HG03575 (cell line): Measurements from ENCODE around the gene INTS7.
"Not testable (repeated sequence)": the region's sequence is repeated elsewhere in the genome, so short reads cannot be mapped to it uniquely, and the experiment has no call there.

ENCODE experiments used
- ATAC-seq: cut with Tn5 transposase; IDR thresholded peaks from one replicate; pipeline ENCODE4 v1.9.1; 2021; ENCODE audit not compliant: unreplicated experiment, insufficient number of reproducible peaks, low FRiP score; ENCODE audit errors: extremely low read depth

The INTS7 gene

GRCh38 chr1:212039622-212040021, 4.3 kb upstream of the INTS7 start:
- no peak for ATAC-seq

GRCh38 chr1:212037900-212038299, 2.5 kb upstream of the INTS7 start:
- ATAC-seq = no peak

- ATAC-seq = no peak
Observed at GRCh38 chr1:212035835-212036605, 663 bp upstream of the INTS7 start.

- ATAC-seq = peak; percentile 0
Observed at GRCh38 chr1:212034516-212035122, 738 bp downstream of the INTS7 start.

GRCh38 chr1:212030936-212031528, 4.3 kb downstream of the INTS7 start:
- no peak for ATAC-seq

GRCh38 chr1:212027727-212028126, 7.6 kb downstream of the INTS7 start:
- ATAC-seq = not testable (repeated sequence)

- no peak for ATAC-seq
Observed at GRCh38 chr1:212024469-212025149, 10.7 kb downstream of the INTS7 start.

GRCh38 chr1:212022908-212023307, 12.4 kb downstream of the INTS7 start:
- ATAC-seq = not testable (repeated sequence)

- no peak for ATAC-seq
Observed at GRCh38 chr1:212021563-212021962, 13.8 kb downstream of the INTS7 start.

- no peak for ATAC-seq
Observed at GRCh38 chr1:212020975-212021374, 14.4 kb downstream of the INTS7 start.

GRCh38 chr1:212013672-212014071, 21.7 kb downstream of the INTS7 start:
- ATAC-seq = no peak

- peak; percentile 53 for ATAC-seq
Observed at GRCh38 chr1:212012034-212012740, 23.2 kb downstream of the INTS7 start.

GRCh38 chr1:212010004-212010403, 25.4 kb downstream of the INTS7 start:
- ATAC-seq = no peak

- ATAC-seq = no peak
Observed at GRCh38 chr1:212009561-212009960, 25.8 kb downstream of the INTS7 start.

GRCh38 chr1:212007886-212008285, 27.5 kb downstream of the INTS7 start:
- no peak for ATAC-seq

- no peak for ATAC-seq
Observed at GRCh38 chr1:212007178-212007577, 28.2 kb downstream of the INTS7 start.

GRCh38 chr1:212004895-212005608, 30.3 kb downstream of the INTS7 start:
- ATAC-seq = no peak

GRCh38 chr1:212002536-212002935, 32.8 kb downstream of the INTS7 start:
- no peak for ATAC-seq

- ATAC-seq = not testable (repeated sequence)
Observed at GRCh38 chr1:211997426-211997825, 37.9 kb downstream of the INTS7 start.
